NOMO-1 treated with DMSO at 0.1 percent for 48 hours (cell line): ENCODE results near the gene PREX1.
"Not testable (repeated sequence)": the region's sequence is repeated elsewhere in the genome, so short reads cannot be mapped to it uniquely, and the experiment has no call there.

Source experiments
- DNase-seq: peaks from one replicate; lab custom pipeline; 2025; ENCODE audit not compliant: unreplicated experiment; lab: John Stamatoyannopoulos, UW

Gene PREX1

DNA sequence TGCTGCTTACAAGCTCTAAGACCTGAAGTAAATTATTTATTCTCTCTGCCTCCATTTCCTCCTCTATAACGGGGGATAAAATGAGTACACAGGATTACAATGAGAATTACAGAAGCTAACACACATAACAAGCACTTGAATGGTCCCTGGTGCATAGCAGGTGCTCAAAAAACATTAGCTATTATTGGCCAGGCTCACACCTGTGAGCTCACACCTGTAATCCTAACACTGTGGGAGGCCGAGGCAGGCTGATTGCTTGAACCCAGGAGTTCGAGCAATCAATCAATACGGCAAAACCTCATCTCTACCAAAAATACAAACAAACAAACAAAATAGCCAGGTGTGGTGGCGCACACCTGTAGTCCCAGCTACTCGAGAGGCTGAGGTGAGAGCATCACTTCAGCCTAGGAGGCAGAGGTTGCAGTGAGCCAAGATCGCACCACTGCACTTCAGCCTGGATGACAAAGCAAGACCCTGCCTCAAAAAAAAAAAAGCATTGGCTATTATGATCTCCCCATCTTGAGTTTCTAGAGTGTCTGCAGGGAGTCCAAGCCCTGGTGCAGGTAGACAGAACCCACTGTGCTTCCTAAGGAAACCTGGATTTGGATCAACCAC, 68.1 kb downstream of the PREX1 start:
- no peak for DNase-seq

DNA sequence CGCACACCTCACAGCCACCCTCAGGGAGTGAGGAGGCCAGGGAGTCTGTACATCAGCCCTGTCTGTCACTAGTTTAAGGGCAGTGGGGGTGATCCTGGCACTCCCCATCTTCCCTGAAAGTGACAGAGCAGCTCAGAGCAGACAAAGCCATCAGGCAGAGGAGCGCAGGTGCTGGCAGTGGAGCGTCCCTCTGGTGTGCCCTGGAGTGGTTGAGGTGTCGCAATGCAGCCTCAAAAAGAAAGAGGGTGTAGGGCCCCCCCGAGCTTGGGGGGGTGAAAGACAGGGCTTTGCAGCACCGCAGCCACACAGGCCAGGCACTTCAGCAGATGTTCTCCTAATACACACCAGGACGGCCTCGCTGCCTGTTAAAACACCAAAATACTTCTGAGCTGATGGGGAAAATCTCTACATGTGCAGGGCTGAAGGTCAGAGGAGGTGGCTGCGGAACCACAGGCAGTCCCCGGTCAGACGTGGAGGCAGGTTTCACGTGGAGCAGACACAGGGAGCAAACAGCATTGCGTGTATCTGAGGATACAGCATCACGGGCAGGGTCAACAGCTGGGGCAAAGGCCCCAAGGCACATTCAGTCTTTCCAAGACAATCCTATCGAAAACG, 69.5 kb downstream of the PREX1 start:
- DNase-seq = peak; percentile 27

DNA sequence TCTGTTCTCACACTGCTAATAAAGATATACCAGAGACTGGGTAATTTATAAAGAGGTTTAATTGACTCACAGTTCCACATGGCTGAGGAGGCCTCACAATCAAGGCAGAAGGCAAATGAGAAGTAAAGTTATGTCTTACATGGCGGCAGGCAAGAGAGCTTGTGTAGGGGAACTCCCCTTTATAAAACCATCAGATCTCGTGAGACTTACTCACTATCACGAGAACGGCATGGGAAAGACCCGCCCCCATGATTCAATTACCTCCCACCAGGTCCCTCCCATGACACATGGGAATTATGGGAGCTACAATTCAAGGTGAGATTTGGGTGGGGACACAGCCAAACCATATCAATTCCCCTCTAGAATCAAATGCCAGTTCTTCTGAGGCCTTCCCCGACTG, 71.0 kb downstream of the PREX1 start:
- not testable (repeated sequence) for DNase-seq

DNA sequence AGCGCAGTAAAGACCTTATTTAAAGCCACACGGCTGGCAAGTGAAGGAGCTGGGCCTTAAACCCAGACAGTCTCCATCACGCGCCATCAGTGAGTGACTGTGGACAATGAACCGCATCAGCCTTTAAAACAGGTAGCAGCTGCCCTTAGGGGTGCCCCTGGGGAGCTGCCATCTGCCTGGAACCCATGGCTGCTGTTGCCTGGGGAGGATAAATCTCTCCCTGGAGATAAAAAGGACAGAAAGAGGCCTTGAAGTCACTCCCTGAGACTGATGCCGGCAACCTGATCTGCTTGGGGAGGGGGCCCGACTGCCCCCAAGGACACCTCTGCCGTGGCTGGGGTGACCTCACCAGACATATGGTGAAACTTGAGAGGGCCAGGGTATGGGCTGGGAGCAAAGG, 73.5 kb downstream of the PREX1 start:
- no peak for DNase-seq

DNA sequence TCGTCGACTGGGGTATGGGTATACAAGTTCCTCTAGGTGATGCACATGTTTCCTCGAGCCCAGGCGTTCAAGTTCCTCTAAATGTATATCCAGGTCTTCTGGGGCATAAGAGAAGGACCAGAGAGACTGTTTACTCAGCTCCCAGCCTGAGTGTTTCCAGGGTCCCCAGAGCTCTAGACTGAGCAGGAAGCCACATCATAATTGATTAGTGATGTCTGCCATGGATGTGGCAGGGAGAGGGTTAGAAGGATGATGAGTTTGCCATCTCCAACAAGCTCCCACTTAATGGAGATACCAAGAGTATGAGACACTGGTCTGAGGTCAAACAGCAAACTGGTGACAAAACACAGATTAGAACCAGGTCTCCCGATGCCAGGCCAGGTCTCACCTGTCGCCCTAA, 74.8 kb downstream of the PREX1 start:
- DNase-seq = no peak

DNA sequence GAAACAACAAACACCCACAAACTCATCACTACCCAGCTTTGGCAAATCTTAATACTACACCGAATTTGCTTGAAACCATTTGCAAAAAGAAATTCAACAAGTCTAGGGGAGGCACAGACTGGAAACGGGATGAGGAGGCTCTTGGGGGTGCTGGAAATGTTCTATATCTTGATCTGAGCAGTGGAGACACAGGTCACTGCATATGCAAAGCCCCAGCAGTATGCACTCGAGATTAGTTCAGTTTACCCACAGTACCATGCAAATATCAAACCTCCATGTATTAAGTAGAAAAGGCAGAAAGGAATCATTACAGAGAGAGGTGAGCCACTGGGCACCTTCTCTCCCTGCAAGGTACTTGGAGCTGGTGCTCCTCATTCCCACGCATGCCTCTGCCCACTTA, 75.9 kb downstream of the PREX1 start:
- DNase-seq = no peak

DNA sequence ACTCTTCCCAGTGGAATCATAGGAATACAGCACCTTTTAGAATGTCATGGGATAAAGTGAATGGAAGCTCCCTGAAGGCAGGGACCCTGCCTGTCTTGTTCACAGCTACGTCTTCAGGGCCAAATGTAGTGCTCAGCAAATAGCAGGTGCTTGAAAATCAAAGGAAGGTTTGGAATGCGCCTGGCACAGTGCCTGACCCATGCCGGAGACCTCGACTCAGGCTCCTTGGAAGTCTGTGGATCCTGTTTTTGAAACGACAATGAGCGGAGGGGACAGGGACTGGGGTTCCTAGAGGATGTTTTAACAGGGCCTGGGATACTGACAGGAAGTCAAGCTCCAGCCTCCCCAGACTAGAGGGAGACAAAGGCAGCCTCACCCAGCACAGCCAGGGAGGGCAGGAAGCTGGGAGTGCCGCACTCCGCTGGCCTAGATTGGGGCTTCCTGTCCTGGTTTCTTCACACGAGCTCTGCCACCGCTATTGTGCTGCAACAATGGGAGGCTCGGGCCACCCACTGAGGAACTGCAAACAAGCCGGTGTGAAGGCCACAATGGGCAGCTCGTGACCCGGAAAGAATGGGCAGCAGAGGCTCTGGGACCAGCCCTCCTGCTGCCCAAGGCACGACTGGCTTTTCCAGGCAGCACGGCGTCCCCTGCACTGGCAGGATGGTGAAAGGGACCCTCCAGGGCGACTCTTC, 76.7 kb downstream of the PREX1 start:
- peak; percentile 54 for DNase-seq

DNA sequence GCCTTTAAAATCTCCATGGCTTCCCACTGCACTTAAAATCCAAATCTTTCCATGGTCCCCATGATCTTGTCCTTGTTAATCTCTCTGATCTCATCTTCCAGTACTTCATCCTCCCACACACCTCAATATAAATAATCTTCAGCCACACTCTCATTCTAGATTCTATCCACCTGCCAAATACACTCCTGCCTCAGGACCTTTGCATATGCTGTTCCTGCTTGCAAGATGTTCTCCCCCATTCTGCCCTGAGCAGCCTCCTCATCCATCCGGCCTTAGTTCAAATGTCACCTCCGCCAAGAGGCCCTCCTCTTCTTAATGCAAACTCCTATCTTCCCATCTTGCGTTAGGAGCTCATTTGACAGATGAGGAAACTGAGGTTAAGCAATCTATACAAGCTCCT, 77.4 kb downstream of the PREX1 start:
- no peak for DNase-seq

DNA sequence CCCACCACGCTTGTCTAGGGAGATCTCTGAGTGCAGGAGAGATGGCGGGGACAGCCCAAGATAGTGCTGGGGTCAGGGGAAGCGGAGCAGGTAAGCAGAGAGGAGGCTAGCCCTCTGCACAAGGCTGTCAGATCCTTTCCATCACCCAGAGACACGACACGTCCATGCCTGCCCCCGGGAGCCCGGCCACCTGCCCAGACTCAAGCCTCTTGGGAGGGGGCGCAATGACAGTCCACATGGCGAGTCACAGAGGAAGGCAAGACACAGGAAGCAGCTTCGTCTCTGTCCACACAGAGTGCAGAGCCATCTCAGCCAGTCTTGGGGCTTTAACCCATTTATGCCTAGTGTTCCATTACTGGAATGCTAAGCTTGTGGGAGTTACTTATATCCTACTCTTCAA, 78.4 kb downstream of the PREX1 start:
- no peak for DNase-seq

DNA sequence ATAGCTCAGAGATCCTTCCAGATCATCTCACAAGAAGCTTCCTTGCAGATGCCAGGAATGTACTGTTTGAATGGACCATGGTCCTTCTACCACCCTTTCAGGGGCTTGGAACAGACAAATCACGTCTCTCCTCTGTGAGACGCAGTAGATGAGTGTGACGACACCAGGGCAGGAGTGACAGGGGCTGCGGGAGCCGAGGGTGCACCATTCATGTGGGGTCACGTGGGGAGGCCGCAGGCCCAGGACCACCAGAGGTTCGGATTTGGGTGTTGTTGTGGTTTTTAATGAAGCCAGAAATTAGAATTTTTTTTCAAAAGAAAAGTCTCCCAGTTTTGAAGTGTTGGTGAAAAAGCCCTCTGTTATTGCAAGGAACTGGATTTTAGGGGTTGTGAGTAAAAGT, 79.2 kb downstream of the PREX1 start:
- no peak for DNase-seq

DNA sequence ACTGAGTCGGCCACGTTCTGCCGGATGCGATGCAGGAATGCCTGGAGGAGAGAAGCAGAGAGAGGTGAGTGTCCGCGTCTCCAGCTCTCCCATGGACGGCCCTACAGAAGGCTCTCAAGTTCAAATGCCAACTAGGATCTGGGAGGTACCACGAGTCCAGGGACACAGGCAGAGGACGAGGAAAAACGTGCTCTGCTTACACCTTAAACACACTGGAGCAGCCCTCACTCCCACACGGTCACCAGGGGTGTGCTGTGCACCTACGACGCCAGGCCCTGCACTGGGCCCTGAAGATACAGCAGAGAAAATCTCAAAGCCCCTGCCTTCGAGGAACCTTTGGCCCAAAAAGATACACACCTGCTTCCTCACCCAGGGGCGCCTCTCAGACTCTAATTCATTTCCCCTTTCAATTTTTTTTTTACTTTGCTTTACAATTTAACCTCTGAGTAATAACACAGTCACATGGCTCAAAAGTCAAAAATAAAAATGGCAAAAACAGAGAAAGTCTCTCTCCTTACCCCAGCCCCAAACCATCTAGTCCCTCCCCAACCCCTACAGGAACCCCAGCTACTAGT, 79.9 kb downstream of the PREX1 start:
- peak; percentile 35 for DNase-seq

DNA sequence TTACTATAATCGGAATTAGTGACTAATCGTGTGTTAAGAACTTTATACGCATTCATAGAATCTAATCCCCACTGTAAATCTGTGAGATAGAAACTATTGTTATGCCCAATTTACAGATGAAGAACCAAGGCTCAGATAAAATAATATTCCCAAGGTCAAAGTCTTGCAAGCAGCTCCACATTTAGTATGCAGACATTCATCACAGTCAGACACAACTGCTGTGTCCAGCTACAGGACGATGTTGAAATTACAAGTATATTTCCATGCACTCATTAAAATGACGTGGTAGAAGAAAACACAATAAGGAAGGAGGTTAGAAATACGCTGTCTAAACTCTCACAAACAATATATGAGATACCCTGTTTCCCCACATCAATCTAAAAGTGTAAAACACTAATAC, 82.5 kb downstream of the PREX1 start:
- no peak for DNase-seq

DNA sequence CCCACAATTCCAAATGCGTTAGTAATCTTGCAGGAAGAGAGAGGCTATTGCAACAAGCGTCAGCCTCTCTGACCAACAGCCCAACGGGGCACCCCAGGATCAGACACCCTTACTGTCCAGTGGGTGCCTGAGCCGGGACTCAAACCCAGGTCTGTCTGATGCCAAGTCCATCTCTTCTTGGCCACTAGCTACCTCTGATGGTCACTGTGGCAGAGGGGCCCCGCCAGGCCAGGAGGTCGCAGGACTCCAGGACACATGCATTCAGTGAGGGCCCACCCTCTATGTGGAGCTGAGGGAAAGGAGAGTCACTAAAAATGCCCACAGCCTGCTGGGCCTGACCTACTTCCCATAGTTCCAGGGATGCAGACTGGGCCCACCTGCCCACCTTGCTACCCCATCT, 83.3 kb downstream of the PREX1 start:
- DNase-seq = no peak

DNA sequence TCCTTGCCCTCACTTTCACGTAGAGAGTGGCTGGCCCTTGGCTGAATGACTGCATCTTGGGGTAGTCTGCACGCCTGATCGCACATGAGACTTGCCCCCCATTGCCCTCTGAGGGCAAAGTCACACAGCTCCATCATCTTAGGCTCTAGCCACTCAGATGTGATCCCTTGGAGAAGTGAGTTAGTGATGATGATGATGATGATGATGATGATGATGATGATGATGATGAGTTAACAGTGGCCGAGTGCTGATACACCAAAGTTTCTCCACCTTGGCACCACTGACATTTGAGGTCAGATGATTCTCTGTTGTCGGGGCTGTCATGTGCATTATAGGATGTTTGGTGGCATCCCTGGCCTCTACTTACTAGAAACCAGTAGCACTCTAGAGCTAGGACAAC, 84.0 kb downstream of the PREX1 start:
- DNase-seq = no peak

DNA sequence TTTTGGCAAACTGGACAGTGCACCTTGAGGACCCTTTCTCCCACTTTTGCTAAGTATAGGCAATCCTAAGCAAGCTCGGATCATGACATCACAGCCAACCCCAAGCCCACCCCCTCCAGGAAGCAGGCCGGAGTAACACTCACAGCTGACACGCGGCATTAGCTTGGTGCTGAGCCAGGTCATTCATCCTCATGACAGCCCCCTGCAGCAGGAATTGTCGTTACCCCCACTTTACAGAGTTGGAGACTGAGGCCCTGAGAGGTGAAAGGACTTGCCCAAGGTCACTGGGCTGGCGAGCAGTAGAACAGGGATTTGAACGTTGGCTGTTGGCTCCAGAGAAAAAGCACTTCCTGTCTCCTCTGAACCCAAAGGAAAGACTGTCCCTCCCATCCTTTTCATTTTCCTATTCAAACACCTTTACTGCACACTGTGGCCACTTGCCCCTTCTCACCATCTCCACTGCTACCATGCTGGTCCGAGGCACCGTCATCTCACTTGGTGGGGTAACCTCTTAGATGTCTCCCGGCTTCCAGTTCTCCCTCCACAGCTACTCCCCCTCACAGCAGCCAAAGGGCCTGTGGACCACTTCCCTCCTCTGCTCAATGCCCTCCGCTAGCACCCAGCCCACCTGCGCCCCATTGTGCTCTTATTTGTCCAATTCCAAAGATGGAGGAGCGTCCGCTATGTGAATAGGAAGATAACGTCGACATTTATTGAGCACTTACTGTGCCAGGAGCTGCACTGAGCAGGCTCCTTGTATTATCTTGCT, 84.7 kb downstream of the PREX1 start:
- DNase-seq = no peak

DNA sequence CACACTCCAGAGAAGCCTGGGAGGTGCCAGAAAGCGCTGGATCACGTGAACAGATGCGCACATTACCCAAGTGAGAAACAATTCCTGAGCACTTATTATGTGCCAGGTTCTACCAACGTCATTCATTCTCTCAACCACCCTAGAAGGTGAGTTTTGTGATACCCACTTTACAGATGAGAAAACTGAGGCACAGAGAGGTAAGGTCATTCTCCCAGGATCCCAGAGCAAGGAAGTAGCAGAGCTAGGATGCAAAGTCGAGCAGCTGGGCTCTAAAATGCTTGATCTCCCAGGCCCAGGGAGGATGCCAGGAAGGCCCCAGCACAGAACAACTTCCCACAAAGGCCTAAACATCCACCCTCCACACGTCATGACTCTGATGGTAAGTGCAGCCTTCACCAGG, 85.6 kb downstream of the PREX1 start:
- DNase-seq = no peak

DNA sequence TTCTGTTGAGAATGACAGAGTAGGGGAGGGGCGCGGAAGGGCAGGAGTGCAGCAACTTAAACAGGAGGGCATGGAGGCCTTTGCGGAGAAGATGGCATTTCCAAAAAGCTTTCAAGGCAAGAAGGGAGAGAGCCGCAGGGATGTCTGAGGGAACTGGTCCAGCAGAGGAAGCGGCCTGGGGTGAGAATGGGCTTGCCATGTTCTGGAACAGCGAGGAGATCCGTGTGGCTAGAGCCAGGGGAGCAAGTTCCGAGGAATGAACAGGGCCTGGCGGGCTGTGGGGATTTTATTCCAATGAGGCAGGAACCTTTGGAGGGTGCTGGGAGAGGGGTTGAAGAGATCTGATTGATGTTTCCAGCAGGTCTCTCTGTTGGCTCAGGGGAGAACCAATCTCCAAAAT, 86.1 kb downstream of the PREX1 start:
- DNase-seq = no peak

DNA sequence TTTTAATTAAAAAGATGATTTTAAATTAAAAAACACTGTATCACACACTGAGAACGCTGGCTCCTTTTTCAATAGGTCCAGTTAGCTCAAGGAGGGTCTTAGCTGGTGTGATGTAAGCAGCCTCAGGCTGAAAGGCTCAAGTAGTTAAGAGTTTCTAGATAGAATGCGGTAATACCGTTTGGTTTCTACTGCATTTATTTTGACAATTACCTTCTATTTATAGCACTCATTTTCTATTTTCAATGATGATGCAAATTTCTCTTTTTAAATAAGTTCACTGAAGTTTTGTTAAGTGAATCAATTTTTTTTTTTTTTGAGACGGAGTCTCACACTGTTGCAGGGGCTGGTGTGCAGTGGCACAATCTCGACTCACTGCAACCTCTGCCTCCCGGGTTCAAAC, 87.1 kb downstream of the PREX1 start:
- no peak for DNase-seq

DNA sequence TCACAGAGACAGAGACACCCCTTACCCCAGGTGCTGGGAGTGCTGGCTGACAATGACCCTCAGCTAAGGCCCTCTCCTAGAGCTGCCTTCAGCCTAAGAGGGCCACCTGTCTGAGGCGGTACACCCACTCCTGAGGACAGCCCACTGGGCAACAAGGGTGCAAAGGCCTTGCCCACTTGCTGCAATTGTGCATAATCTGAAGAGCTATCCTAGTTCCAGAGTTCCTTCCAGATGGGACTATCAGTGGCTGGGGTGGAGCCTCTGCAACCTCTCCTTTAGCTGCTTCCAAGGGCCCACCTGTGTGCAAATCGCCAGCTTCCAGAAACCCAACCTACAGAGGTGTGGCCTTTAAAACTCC, 87.5 kb downstream of the PREX1 start:
- DNase-seq = no peak

DNA sequence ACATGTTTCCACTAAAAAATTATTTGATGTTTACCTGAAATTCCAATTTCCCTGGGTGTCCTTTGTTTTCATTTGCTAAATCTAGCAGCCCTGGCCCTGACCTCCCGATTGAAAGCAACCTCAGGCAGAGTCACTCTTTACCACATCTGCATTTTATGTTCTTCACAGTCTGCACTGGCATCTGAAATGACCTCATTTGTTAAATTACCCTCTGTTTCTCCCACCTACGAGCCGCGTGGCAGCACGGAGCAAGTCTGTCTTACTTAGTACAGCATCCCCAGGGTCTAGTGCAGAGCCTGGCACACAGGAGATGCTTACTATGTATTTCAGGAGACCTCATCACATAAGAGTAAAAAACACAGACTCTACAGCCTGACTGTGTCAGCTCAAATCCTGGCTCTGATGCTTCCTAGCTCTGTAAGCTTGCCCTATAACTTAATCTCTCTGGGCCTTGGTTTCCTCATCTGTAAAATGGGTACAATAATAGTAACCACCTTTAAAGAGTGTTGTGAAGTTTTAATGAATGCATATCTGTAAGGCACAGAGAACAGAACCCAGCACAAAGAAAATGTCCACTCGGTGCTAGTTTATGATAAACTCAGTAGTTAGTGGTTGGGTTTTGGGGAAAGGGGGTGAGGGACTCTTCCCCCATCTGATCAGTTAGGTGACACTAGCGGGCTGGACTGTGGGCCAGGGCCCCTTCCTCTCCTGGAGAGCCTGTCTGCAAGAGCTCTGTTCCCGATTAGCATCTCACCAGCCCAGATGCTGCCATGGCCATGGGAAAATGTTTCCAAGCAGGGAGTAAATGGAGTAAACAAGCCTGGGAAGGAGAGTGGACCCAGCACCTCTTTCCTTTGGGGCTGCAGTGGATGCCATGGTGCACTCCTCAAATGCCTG, 88.2 kb downstream of the PREX1 start:
- DNase-seq = no peak
